Ascending aorta (tissue), 2 donors: ENCODE measurements around the gene GOLGA5. TPM values are rescaled to one million over a fixed set of nuclear protein-coding genes. Genes with fewer than 3 reads are reported as not detected.
"Not testable (repeated sequence)": the region's sequence is repeated elsewhere in the genome, so short reads cannot be mapped to it uniquely, and the experiment has no call there.

ENCODE experiments used
- DNase-seq, 2 donors: peaks; one replicate each; pipeline ENCODE4 v3.0.0-alpha.2; 2019; ENCODE audit warnings: low spot score in 2 of 2
- H3K27ac ChIP-seq, 2 donors: fragments of 200-600 bp; sonication (generic); one replicate each; pipeline ENCODE4 v1.5.1; 2016 to 2017; ENCODE audit warnings: mild to moderate bottlenecking in 1 of 2
- H3K27me3 ChIP-seq: fragments of 200-600 bp; sonication (generic); one replicate; pipeline ENCODE4 v1.5.1; 2017
- H3K36me3 ChIP-seq, 2 donors: fragments of 200-600 bp; sonication (generic); one replicate each; pipeline ENCODE4 v1.5.1; 2016
- H3K4me1 ChIP-seq, 2 donors: fragments of 200-600 bp; sonication (generic); one replicate each; pipeline ENCODE4 v1.5.1; 2016 to 2017; ENCODE audit warnings: mild to moderate bottlenecking in 1 of 2
- H3K4me3 ChIP-seq, 2 donors: fragments of 200-600 bp; sonication (generic); one replicate each; pipeline ENCODE4 v1.5.1; 2016 to 2017; ENCODE audit warnings: mild to moderate bottlenecking in 1 of 2
- H3K9me3 ChIP-seq, 2 donors: fragments of 200-600 bp; sonication (generic); one replicate each; pipeline ENCODE4 v1.5.1; 2016
- CTCF ChIP-seq, 3 experiments: fragments of 200-600 bp in 2 of 3; fragments of 450-650 bp in 1 of 3; sonication (generic) in 2 of 3; IDR thresholded peaks; one replicate each; pipeline ENCODE4 v1.5.1; 2016 to 2019; ENCODE audit warnings: antibody characterized with exemption in 3 of 3, mild to moderate bottlenecking in 1 of 3, moderate library complexity in 1 of 3
- intact Hi-C: fragments of 100-400 bp; cut with DNase I; formaldehyde crosslinking; loops from one replicate; pipeline ENCODE4 v1.15.1; 2023
- total RNA-seq: library from RNA; depleted of rRNA; stranded (reverse); fragments of >200 nt; gene quantifications from one replicate; pipeline ENCODE4 v1.1.0, GENCODE V29; 2016

Gene GOLGA5
- total RNA-seq, 1 donor from 2014 or later, result 26.3 TPM

- no peak overlapping the region for H3K4me3 ChIP-seq
- DNase-seq, result no peak
- TF ChIP-seq CTCF (IDR thresholded peaks at IDR 0.05), result no peak
- H3K36me3 ChIP-seq, result no peaks in the 10 kb centered on the region
- no peaks in the 10 kb centered on the region for H3K27me3 ChIP-seq
- no peak overlapping the region for H3K27ac ChIP-seq
- no peaks in the 10 kb centered on the region for H3K4me1 ChIP-seq
- intact Hi-C loops, result no loop called here
- no peaks in the 10 kb centered on the region for H3K9me3 ChIP-seq
These were observed 34.2 kb upstream of the GOLGA5 start for GRCh38 chr14:92759679-92760523.

GRCh38 chr14:92760524-92760805 lies 33.6 kb upstream of the GOLGA5 start:
- intact Hi-C loops, result no loop called here
- DNase-seq, result no peak
- TF ChIP-seq CTCF (IDR thresholded peaks at IDR 0.05), result no peak
- Histone ChIP-seq H3K27ac (no peak overlapping the region), H3K4me3 (no peak overlapping the region), H3K9me3 (no peaks in the 10 kb centered on the region), H3K36me3 (no peaks in the 10 kb centered on the region), H3K27me3 (no peaks in the 10 kb centered on the region), H3K4me1 (no peaks in the 10 kb centered on the region)

- H3K4me1 ChIP-seq, H3K9me3 ChIP-seq, H3K27ac ChIP-seq, H3K36me3 ChIP-seq, DNase-seq, intact Hi-C loops, H3K27me3 ChIP-seq, H3K4me3 ChIP-seq: not testable (repeated sequence)
These were observed 30.2 kb upstream of the GOLGA5 start for GRCh38 chr14:92763666-92764631.

- peak in 1 of 2 donors; percentile 62 for DNase-seq
- H3K27me3 ChIP-seq, H3K4me3 ChIP-seq, H3K9me3 ChIP-seq, H3K36me3 ChIP-seq, intact Hi-C loops, H3K27ac ChIP-seq, H3K4me1 ChIP-seq: not testable (repeated sequence)
These were observed 25.9 kb upstream of the GOLGA5 start for GRCh38 chr14:92768236-92768635.

- intact Hi-C loops, result no loop called here
- Histone ChIP-seq H3K4me1 (no peaks in the 10 kb centered on the region), H3K27me3 (no peaks in the 10 kb centered on the region), H3K27ac (peak overlapping the region in 1 of 2 donors; percentile 16), H3K9me3 (no peaks in the 10 kb centered on the region), H3K36me3 (no peaks in the 10 kb centered on the region), H3K4me3 (no peak overlapping the region)
- peak in 1 of 2 donors; percentile 16 for DNase-seq
- TF ChIP-seq CTCF (IDR thresholded peaks at IDR 0.05), result no peak
These were observed 25.3 kb upstream of the GOLGA5 start for GRCh38 chr14:92768795-92769194.

- no peak for TF ChIP-seq CTCF (IDR thresholded peaks at IDR 0.05)
- H3K27ac ChIP-seq, result no peak overlapping the region
These were observed 23.6 kb upstream of the GOLGA5 start for GRCh38 chr14:92770484-92770883.

More at GRCh38 chr14:92770484-92770883, 23.6 kb upstream of the GOLGA5 start:
- no peaks in the 10 kb centered on the region for H3K27me3 ChIP-seq
- no peaks in the 10 kb centered on the region for H3K9me3 ChIP-seq
- intact Hi-C loops, result no loop called here
- no peak for DNase-seq
- no peak overlapping the region for H3K4me3 ChIP-seq
- no peaks in the 10 kb centered on the region for H3K36me3 ChIP-seq
- no peaks in the 10 kb centered on the region for H3K4me1 ChIP-seq
